H9 (cell line): ENCODE measurements around the gene TIAL1. TPM values are rescaled to one million over a fixed set of nuclear protein-coding genes. Genes with fewer than 3 reads are reported as not detected.

Experiments
- DNase-seq: peaks from one replicate; pipeline ENCODE4 v3.0.0-alpha.2; 2017
- H2AFZ ChIP-seq: one replicate; pipeline ENCODE4 v1.6.1; 2013; ENCODE audit warnings: mild to moderate bottlenecking, low read length, control low read depth, moderate library complexity
- H2AK5ac ChIP-seq: 2 replicates; pipeline ENCODE4 v1.6.1; 2013; ENCODE audit warnings: low read length, control low read depth, mixed read lengths; ENCODE audit not compliant: insufficient read length
- H2BK120ac ChIP-seq: one replicate; pipeline ENCODE4 v1.6.1; 2013; ENCODE audit warnings: low read depth, mild to moderate bottlenecking, low read length, control low read depth, inconsistent platforms; ENCODE audit not compliant: poor library complexity, severe bottlenecking
- H2BK12ac ChIP-seq: 2 replicates; pipeline ENCODE4 v1.6.1; 2013; ENCODE audit warnings: low read length, control low read depth, mixed read lengths, low read depth; ENCODE audit not compliant: insufficient read length
- H2BK15ac ChIP-seq: 2 replicates; pipeline ENCODE4 v1.6.1; 2013; ENCODE audit warnings: low read depth, low read length, control low read depth
- H2BK20ac ChIP-seq: one replicate; pipeline ENCODE4 v1.6.1; 2013; ENCODE audit warnings: low read depth, mild to moderate bottlenecking, low read length, control low read depth, inconsistent platforms; ENCODE audit not compliant: poor library complexity, severe bottlenecking
- H2BK5ac ChIP-seq: 2 replicates; pipeline ENCODE4 v1.6.1; 2013; ENCODE audit warnings: low read length, control low read depth, mixed read lengths; ENCODE audit not compliant: insufficient read length
- H3K14ac ChIP-seq: 2 replicates; pipeline ENCODE4 v1.6.1; 2013; ENCODE audit warnings: low read length, control low read depth; ENCODE audit not compliant: insufficient read depth
- H3K18ac ChIP-seq: 2 replicates; pipeline ENCODE4 v1.6.1; 2013; ENCODE audit warnings: low read depth, mild to moderate bottlenecking, mixed read lengths, low read length, control low read depth; ENCODE audit not compliant: insufficient read length
- H3K23ac ChIP-seq: 2 replicates; pipeline ENCODE4 v1.6.1; 2013; ENCODE audit warnings: low read length, control low read depth, mixed read lengths, low read depth; ENCODE audit not compliant: insufficient read length
- H3K23me2 ChIP-seq: 2 replicates; pipeline ENCODE4 v1.6.1; 2013; ENCODE audit warnings: low read depth, mild to moderate bottlenecking, mixed read lengths, low read length, control low read depth; ENCODE audit not compliant: insufficient read length, poor library complexity, severe bottlenecking
- H3K27ac ChIP-seq: 2 replicates; pipeline ENCODE4 v1.5.1; 2013; ENCODE audit warnings: low read length, control low read depth, mixed read lengths, low read depth; ENCODE audit not compliant: insufficient read length
- H3K27me3 ChIP-seq: 2 replicates; pipeline ENCODE4 v1.6.1; 2013; ENCODE audit warnings: low read length, control low read depth, inconsistent platforms; ENCODE audit not compliant: insufficient read depth
- H3K4ac ChIP-seq: 2 replicates; pipeline ENCODE4 v1.6.1; 2013; ENCODE audit warnings: low read depth, mild to moderate bottlenecking, control low read depth, inconsistent platforms, low read length, moderate library complexity
- H3K4me1 ChIP-seq: 2 replicates; pipeline ENCODE4 v1.6.1; 2013; ENCODE audit warnings: low read length, control low read depth, inconsistent platforms; ENCODE audit not compliant: insufficient read depth
- H3K4me2 ChIP-seq: 2 replicates; pipeline ENCODE4 v1.6.1; 2013; ENCODE audit warnings: low read length, control low read depth, mixed read lengths; ENCODE audit not compliant: insufficient read length, insufficient read depth
- H3K56ac ChIP-seq: 2 replicates; pipeline ENCODE4 v1.6.1; 2013; ENCODE audit warnings: low read depth, mild to moderate bottlenecking, mixed read lengths, low read length, control low read depth; ENCODE audit not compliant: insufficient read length
- H3K79me1 ChIP-seq: 2 replicates; pipeline ENCODE4 v1.6.1; 2013; ENCODE audit warnings: low read depth, mild to moderate bottlenecking, moderate library complexity, low read length, control low read depth, inconsistent platforms; ENCODE audit not compliant: insufficient read depth, poor library complexity, severe bottlenecking
- H3K79me2 ChIP-seq: 2 replicates; pipeline ENCODE4 v1.6.1; 2013; ENCODE audit warnings: low read length, control low read depth, inconsistent platforms; ENCODE audit not compliant: insufficient read depth
- H3K9ac ChIP-seq: 2 replicates; pipeline ENCODE4 v1.6.1; 2013; ENCODE audit warnings: low read length, control low read depth, mixed read lengths; ENCODE audit not compliant: insufficient read length; ENCODE audit errors: extremely low read depth
- H3K9me3 ChIP-seq: one replicate; pipeline ENCODE4 v1.6.1; 2013; ENCODE audit warnings: low read depth, low read length, inconsistent platforms; ENCODE audit not compliant: control insufficient read depth
- H3T11ph ChIP-seq: one replicate; pipeline ENCODE4 v1.6.1; 2013; ENCODE audit warnings: mild to moderate bottlenecking, low read length, control low read depth, inconsistent platforms
- H4K20me1 ChIP-seq: one replicate; pipeline ENCODE4 v1.6.1; 2013; ENCODE audit not compliant: control insufficient read depth, insufficient read length, insufficient read depth
- H4K5ac ChIP-seq: 2 replicates; pipeline ENCODE4 v1.6.1; 2013; ENCODE audit warnings: low read depth, mild to moderate bottlenecking, mixed read lengths, low read length, control low read depth; ENCODE audit not compliant: insufficient read length
- H4K8ac ChIP-seq: replicated peaks from 2 replicates; pipeline ENCODE4 v1.6.1; 2013; ENCODE audit warnings: low read length, control low read depth, mixed read lengths, low read depth; ENCODE audit not compliant: insufficient read length
- H4K91ac ChIP-seq: 2 replicates; pipeline ENCODE4 v1.6.1; 2013; ENCODE audit warnings: low read depth, mild to moderate bottlenecking, moderate library complexity, mixed read lengths, low read length, control low read depth; ENCODE audit not compliant: insufficient read length
- H3K27ac Mint-ChIP-seq, 3 experiments: 2 replicates in 2 of 3; 3 replicates in 1 of 3; pipeline ENCODE4 v1.8.0; 2020 to 2021; ENCODE audit warnings: mixed read lengths in 3 of 3, mild to moderate bottlenecking in 1 of 3, moderate library complexity in 1 of 3
- H3K27me3 Mint-ChIP-seq: 2 replicates; pipeline ENCODE4 v1.8.0; 2021; ENCODE audit warnings: low read depth, mild to moderate bottlenecking, moderate library complexity, mixed read lengths
- H3K36me3 Mint-ChIP-seq, 3 experiments: 2 replicates in 2 of 3; 3 replicates in 1 of 3; pipeline ENCODE4 v1.8.0; 2020 to 2021; ENCODE audit warnings: low read depth in 3 of 3, mixed read lengths in 3 of 3; ENCODE audit not compliant: insufficient read depth in 1 of 3
- H3K4me1 Mint-ChIP-seq, 2 experiments: 2 replicates each; pipeline ENCODE4 v1.8.0; 2020; ENCODE audit warnings: mixed read lengths in 2 of 2
- H3K4me3 Mint-ChIP-seq, 2 experiments: 2 replicates in 1 of 2; 3 replicates in 1 of 2; pipeline ENCODE4 v1.8.0; 2020 to 2021; ENCODE audit warnings: mild to moderate bottlenecking in 2 of 2, mixed read lengths in 2 of 2, moderate library complexity in 1 of 2
- H3K9me3 Mint-ChIP-seq, 2 experiments: 2 replicates in 1 of 2; 3 replicates in 1 of 2; pipeline ENCODE4 v1.8.0; 2020; ENCODE audit warnings: mild to moderate bottlenecking in 2 of 2, mixed read lengths in 2 of 2, moderate library complexity in 1 of 2
- WGBS: extraction: QIAGEN DNeasy Blood & Tissue Kit; methylation state at CpG from one replicate; pipeline ENCODE4 v1.1.7; 2013; ENCODE audit warnings: missing lambda C conversion rate, low lambda C conversion rate, mixed read lengths; ENCODE audit not compliant: insufficient read length; ENCODE audit errors: extremely low coverage; 5-methylcytosine and 5-hydroxymethylcytosine counted together
- total RNA-seq: library from RNA; stranded (reverse); gene quantifications from 2 replicates; pipeline ENCODE4 v1.2.1, GENCODE V29; 2021
- TF ChIP-seq, protein P1 (sequence below): fragments of 200-600 bp; sonication (generic); conservative IDR thresholded peaks from 3 replicates; pipeline ENCODE4 v1.8.0; 2021; ENCODE audit warnings: antibody characterized with exemption, mild to moderate bottlenecking

TIAL1 gene
- total RNA-seq, 1 experiment from 2014 or later, result 146 TPM

DNA sequence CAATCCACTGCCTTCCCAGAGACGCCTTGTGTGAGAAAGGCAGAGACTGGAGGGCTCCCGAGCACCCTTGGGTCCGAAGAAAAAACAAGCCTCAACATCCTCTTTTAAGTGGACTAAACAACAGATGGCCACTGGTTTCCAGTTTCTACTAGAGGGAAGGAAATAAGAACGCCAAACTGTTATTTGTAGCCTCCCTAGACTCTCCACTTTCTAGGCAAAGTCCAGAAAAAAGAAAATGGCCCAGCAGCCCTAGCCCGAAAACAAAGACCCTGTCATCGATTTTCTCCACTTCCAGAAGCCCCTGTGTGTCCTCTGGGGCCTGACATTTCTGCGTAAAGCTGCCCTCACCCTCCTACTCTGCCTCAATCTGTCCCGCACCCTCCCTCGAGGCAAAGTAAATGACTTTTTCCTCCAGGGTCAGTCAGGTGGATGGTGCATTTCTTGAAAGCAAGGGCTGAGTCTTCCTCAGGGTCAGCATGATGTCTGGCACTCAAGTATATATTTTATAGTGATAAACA lies 60.2 kb downstream of the TIAL1 start:
- no CpG with 5 or more reads among the region's 9 CpGs for WGBS
- H3K4ac ChIP-seq, result no peak overlapping the region
- Mint-ChIP-seq H3K27me3 (peaks cover 31% of the 10 kb centered on the region), H3K36me3 (no peaks in the 10 kb centered on the region), H3K4me3 (no peak overlapping the region), H3K9me3 (no peaks in the 10 kb centered on the region), H3K4me1 (peaks cover 6 to 12% of the 10 kb centered on the region in 2 experiments; a peak in 3 of 4 replicates), H3K27ac (no peak overlapping the region)
- DNase-seq, result no peak
- H2BK120ac ChIP-seq, result no peak overlapping the region
- H3K23ac ChIP-seq, result no peak overlapping the region
- H4K8ac ChIP-seq, result no peak overlapping the region
- no peaks in the 10 kb centered on the region for H4K20me1 ChIP-seq
- H3K27me3 ChIP-seq, result peaks cover 11% of the 10 kb centered on the region; the same call in 1 of the 2 replicates
- H2BK5ac ChIP-seq, result no peak overlapping the region
- no peak overlapping the region for H3K9ac ChIP-seq
- no peaks in the 10 kb centered on the region for H3K9me3 ChIP-seq
- no peak overlapping the region for H3K56ac ChIP-seq
- no peak overlapping the region for H3K18ac ChIP-seq
- H3K23me2 ChIP-seq, result peaks cover under 1% of the 10 kb centered on the region
- H3K14ac ChIP-seq, result no peak overlapping the region; the same call in 1 of the 2 replicates
- H2BK20ac ChIP-seq, result no peak overlapping the region
- no peak overlapping the region for H3K27ac ChIP-seq
- no peak overlapping the region for H3T11ph ChIP-seq
- no peak overlapping the region for H4K91ac ChIP-seq
- H2AK5ac ChIP-seq, result no peak overlapping the region
- TF ChIP-seq, protein P1, sequence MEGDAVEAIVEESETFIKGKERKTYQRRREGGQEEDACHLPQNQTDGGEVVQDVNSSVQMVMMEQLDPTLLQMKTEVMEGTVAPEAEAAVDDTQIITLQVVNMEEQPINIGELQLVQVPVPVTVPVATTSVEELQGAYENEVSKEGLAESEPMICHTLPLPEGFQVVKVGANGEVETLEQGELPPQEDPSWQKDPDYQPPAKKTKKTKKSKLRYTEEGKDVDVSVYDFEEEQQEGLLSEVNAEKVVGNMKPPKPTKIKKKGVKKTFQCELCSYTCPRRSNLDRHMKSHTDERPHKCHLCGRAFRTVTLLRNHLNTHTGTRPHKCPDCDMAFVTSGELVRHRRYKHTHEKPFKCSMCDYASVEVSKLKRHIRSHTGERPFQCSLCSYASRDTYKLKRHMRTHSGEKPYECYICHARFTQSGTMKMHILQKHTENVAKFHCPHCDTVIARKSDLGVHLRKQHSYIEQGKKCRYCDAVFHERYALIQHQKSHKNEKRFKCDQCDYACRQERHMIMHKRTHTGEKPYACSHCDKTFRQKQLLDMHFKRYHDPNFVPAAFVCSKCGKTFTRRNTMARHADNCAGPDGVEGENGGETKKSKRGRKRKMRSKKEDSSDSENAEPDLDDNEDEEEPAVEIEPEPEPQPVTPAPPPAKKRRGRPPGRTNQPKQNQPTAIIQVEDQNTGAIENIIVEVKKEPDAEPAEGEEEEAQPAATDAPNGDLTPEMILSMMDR, result no peak
- H2BK15ac ChIP-seq, result no peak overlapping the region
- no peaks in the 10 kb centered on the region for H3K79me1 ChIP-seq
- no peaks in the 10 kb centered on the region for H3K79me2 ChIP-seq
- no peak overlapping the region for H2BK12ac ChIP-seq
- H3K4me1 ChIP-seq, result no peaks in the 10 kb centered on the region
- H4K5ac ChIP-seq, result no peak overlapping the region
- H2AFZ ChIP-seq, result no peak overlapping the region
- H3K4me2 ChIP-seq, result no peak overlapping the region
